NCI-H748 (cell line): ENCODE data around the gene BPTF.
"Not testable (repeated sequence)": the region's sequence is repeated elsewhere in the genome, so short reads cannot be mapped to it uniquely, and the experiment has no call there.

Source experiments
- DNase-seq: peaks from one replicate; lab custom pipeline; 2025; ENCODE audit not compliant: unreplicated experiment; lab: John Stamatoyannopoulos, UW

Gene BPTF

GRCh38 chr17:67833134-67833533, 7.8 kb downstream of the BPTF start:
- no peak for DNase-seq

- no peak for DNase-seq
These were observed 8.8 kb downstream of the BPTF start for GRCh38 chr17:67833946-67834631.

DNA sequence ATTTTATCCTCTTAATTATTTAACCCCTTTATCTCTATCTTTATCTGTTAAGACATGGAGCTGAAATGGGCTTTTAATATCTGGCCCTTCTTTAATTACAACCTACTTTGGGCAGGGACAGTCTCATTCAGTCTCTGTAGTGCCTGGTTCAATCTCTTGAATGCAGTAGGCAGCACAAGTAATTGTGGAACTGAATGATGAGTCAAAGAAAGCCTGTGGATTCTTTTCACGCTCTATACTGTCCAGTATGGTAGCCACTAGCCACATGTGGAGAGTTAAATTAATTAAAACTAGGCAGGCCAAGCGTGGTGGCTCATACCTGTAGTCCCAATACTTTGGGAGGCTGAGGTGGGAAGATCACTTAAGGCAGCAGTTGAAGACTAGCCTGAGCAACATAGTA, 9.3 kb downstream of the BPTF start:
- no peak for DNase-seq

- no peak for DNase-seq
These were observed 11.1 kb downstream of the BPTF start for GRCh38 chr17:67836205-67836987.

- peak; percentile 12 for DNase-seq
These were observed 12.7 kb downstream of the BPTF start for GRCh38 chr17:67837965-67838364.

DNA sequence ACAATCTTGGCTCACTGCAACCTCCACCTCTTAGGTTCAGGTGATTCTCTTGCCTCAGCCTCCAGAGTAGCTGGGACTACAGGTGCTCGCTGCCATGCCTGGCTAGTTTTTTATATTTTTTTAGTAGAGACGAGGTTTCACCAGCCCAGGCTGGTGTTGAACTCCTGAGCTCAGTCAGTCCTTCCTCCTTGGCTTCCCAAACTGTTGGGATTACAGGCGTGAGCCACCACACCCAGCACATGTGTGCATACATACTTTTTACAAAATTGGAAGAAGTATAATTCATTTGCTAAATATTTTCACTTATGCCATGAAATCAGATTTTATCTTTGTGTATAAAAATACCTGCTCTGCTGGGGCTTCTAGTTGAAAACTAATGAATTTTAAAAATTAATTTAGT, 13.2 kb downstream of the BPTF start:
- DNase-seq, result no peak

DNA sequence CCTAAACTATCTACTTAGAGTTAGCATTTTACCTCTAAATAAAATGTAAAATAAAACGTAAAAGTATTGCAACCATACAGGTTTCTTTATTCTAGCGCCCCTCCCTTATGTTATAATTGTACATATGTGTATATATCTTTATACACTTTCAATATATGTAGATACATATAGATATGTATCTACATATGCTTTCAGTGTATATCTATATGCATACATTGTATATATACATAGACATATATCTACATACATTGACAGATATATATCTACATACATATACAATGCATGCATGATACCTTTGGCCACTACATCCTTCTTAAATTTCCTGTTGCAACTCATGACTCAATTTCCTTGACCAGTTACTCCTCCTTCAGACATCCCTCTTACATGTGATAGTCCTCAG, 16.7 kb downstream of the BPTF start:
- no peak for DNase-seq

GRCh38 chr17:67842648-67843047, 17.3 kb downstream of the BPTF start:
- DNase-seq, result no peak

GRCh38 chr17:67845374-67845773, 20.1 kb downstream of the BPTF start:
- DNase-seq, result no peak

DNA sequence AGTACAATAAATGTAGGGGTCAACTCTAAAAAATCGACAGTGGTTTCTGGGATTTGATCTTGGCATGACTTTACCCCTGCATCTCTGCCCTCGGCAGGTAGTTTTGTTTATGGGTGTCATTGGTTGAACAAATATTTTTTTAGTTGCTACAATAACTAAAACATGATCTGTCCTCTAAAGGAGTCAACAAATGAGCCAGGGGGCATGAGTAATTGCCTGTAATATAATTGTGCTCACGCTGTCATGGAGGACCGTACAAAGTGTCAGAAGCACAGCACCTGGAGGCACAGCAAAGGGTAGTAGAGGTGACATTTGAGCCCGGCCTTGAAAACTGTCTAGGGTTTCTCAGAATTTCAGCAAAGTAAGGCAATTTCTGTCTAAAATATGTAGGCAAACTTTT, 22.9 kb downstream of the BPTF start:
- DNase-seq, result peak; percentile 85

- DNase-seq, result not testable (repeated sequence)
These were observed 23.5 kb downstream of the BPTF start for GRCh38 chr17:67848846-67849245.

DNA sequence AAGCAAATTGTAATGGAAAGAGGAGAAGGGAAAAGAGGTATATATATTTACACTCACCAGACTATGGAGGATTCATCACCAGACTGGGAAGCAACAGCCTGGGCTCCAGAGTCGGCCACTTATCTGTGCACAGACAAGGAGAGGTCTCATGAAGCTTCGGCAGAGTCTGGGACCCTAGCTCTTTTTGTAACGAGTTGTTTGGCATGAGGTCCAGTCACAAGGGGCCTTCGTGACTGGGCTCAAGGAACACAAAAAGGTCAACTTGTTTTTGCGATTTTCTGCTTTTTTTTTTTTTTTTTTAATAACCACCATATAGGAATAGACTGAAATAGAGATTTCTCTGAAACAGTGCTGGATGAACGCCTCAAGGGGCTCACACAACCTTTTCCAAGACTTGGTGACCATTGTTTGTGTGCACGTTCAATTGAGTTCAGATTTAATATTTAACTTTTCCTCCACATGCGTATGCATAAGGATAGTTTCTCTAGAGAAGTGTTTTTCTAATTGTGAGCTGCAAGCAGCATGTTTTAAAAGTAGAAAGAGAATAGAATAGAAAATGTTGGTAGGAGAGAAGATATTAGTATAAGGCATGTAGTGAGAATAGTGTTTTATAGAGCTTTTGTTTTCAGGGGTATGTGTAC, 25.8 kb downstream of the BPTF start:
- no peak for DNase-seq

GRCh38 chr17:67853703-67854102, 28.4 kb downstream of the BPTF start:
- no peak for DNase-seq

DNA sequence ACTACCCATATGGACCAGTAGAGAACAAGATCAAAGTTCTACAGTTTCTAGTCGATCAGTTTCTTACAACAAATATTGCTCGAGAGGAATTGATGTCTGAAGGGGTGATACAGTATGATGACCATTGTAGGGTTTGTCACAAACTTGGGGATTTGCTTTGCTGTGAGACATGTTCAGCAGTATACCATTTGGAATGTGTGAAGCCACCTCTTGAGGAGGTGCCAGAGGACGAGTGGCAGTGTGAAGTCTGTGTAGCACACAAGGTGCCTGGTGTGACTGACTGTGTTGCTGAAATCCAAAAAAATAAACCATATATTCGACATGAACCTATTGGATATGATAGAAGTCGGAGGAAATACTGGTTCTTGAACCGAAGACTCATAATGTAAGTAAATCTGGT, 29.1 kb downstream of the BPTF start:
- no peak for DNase-seq

DNA sequence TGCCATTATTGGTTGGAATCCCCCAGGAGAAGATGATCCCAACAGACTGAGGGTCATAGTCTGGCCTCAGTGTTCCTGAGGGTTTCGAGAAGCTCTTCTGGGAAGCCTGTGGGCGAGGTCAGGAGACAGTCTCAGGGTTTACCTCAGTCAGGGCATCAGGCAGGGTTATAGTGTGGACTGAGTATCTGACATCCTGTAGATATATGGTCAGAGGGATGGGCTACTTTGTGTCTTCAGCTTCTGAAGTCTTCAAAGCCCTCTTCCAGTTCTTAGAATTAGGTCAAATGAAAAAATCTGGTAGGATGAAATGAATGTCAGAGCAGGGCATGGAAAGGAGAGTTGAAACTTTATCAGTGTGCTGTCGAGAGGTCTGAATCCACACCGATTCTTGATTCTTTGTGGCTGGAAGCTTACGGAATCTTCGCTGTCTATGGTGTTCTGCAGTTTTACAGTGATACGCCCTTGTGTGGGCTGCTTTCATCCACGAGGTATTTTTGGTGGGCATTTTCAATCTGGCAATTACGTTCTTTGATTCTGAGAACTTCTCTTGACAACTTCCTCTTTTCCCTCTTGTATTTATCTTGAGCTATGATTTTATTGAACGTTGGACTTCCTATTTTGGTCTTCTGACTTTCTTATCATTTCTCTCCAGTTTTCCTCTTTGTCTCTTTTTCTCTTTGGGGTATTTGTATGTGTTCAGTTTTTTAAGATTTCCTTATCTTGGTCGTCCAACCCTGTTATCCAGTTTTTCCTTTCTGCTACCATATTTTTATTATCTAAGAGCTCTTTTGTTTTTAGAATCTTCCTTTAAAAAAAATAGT, 30.4 kb downstream of the BPTF start:
- DNase-seq, result no peak

GRCh38 chr17:67856402-67856801, 31.1 kb downstream of the BPTF start:
- DNase-seq, result not testable (repeated sequence)

- DNase-seq, result no peak
These were observed 37.4 kb downstream of the BPTF start for GRCh38 chr17:67862614-67863217.

DNA sequence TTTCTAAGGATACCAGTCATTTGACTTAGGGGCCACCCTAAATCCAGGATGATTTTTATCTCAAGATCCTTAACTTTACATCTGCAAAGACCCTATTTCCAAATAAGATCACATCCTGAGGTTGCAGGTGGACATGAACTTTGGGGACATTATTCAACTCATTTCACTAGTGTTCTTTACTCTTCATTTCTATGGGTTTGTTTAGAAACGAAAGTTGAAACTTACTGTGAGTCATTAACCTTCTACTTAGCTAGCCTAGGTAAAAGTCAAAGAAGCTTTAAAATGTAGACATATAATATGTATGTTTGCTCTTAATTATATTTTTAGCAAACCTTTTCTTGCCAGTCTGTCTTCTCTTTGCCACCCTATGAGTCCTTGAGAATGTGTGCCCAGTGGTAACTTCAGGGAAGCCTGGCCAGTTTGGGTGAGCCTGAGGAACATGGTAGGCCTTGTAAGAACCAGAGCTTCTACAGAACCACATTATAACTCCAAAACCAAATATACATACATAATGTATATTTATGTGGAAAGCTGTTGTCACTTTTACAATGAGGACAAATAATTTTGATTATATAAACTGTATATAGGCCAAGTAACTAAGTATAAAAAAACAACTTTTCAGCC, 38.4 kb downstream of the BPTF start:
- DNase-seq, result no peak

- no peak for DNase-seq
These were observed 40.1 kb downstream of the BPTF start for GRCh38 chr17:67865438-67865837.

DNA sequence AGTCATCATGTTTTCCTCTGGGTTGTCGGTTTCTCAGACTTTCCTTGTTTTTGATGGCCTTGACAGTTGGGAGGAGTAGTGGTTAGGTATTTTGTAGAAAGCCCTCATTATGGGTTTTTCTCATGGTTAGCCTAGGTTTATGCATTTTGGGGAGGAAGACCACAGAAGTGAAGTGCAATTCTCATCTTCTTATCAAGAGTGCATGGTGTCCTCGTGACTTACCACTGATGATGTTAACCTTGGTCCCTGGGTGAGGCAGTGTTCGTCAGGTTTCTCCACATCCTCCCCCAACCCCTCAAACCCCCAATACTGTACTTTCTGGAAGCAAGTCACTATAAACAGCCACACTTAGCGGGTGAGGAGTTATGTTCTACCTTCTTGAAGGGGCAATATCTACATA, 42.3 kb downstream of the BPTF start:
- DNase-seq, result no peak
